RWPE1 (cell line): Measurements from ENCODE around the gene NCOA7.

Source experiments
- CTCF ChIA-PET: fragments of 350-600 bp; sonication (Branson Sonifier 250); formaldehyde crosslinking; extraction: SDS; loops from one replicate; lab custom pipeline; 2021; lab: Yijun Ruan, JAX
- POLR2A ChIA-PET: fragments of 400-600 bp; formaldehyde crosslinking; extraction: SDS; loops from one replicate; lab custom pipeline; 2020; ENCODE audit warnings: antibody characterized with exemption; ENCODE audit not compliant: low non-redundant PET; lab: Yijun Ruan, JAX
- DNase-seq: peaks from one replicate; pipeline ENCODE4 v3.0.0; 2012; ENCODE audit warnings: low spot score
- H3K27ac ChIP-seq: fragments of 450-650 bp; 2 replicates; pipeline ENCODE4 v1.5.1; 2017
- TF ChIP-seq, protein P1 (sequence below): fragments of 450-650 bp; conservative IDR thresholded peaks from 2 replicates; pipeline ENCODE4 v1.5.1; 2017; ENCODE audit warnings: low read depth, mild to moderate bottlenecking

Gene NCOA7

DNA sequence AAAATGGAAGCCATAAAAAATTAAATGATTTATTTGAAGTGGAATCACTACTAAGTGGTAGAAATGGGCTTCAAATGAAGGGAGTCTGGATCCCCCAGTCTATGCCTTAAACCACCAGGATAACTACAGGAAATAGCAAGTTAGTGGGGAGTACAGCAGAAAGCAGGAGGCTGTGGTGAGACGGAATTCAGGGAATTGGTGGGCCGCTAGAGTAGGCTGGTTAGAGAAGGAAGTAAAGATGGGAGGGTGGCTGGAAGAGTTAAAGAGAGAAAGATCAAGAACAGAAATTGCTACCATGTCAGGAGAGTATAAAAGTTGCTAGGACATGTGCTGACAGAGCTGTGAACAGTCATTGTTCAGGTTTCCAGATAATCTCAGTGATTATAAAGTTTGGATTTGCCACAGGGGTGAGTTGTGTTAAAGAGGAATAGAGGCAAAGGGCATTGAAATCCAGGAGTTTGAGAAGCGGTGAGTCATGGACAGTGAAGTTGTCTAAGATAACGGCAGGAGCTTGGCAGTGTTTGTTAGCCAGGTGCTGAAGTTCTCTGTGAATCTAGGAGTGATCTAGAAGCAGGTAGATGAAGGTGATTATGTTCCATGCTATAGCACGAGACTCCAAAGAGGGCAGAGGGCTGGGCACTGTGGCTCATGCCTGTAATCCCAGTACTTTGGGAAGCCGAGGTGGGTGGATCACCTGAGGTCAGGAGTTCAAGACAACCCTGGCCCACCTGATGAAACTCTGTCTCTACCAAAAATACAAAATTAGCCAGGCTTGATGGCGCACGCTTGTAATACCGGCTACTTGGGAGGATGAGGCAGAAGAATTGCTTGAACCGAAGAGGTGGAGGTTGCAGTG is 152.1 kb downstream of the NCOA7 start:
- TF ChIP-seq, protein P1, sequence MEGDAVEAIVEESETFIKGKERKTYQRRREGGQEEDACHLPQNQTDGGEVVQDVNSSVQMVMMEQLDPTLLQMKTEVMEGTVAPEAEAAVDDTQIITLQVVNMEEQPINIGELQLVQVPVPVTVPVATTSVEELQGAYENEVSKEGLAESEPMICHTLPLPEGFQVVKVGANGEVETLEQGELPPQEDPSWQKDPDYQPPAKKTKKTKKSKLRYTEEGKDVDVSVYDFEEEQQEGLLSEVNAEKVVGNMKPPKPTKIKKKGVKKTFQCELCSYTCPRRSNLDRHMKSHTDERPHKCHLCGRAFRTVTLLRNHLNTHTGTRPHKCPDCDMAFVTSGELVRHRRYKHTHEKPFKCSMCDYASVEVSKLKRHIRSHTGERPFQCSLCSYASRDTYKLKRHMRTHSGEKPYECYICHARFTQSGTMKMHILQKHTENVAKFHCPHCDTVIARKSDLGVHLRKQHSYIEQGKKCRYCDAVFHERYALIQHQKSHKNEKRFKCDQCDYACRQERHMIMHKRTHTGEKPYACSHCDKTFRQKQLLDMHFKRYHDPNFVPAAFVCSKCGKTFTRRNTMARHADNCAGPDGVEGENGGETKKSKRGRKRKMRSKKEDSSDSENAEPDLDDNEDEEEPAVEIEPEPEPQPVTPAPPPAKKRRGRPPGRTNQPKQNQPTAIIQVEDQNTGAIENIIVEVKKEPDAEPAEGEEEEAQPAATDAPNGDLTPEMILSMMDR = no peak
- ChIA-PET CTCF (interaction anchor here (0.5 to 0.7 kb wide), 2 partner anchors 13 to 834 kb away, joined by 3 to 4 read pairs; partner anchors contain the start of gene HINT3), POLR2A (interaction anchor here (0.5 to 0.7 kb wide), 2 partner anchors 13 to 19 kb away, joined by 3 read pairs; no protein-coding TSS in a partner anchor)
- DNase-seq = peak; percentile 54
- H3K27ac ChIP-seq = peak overlapping the region; percentile 83

DNA sequence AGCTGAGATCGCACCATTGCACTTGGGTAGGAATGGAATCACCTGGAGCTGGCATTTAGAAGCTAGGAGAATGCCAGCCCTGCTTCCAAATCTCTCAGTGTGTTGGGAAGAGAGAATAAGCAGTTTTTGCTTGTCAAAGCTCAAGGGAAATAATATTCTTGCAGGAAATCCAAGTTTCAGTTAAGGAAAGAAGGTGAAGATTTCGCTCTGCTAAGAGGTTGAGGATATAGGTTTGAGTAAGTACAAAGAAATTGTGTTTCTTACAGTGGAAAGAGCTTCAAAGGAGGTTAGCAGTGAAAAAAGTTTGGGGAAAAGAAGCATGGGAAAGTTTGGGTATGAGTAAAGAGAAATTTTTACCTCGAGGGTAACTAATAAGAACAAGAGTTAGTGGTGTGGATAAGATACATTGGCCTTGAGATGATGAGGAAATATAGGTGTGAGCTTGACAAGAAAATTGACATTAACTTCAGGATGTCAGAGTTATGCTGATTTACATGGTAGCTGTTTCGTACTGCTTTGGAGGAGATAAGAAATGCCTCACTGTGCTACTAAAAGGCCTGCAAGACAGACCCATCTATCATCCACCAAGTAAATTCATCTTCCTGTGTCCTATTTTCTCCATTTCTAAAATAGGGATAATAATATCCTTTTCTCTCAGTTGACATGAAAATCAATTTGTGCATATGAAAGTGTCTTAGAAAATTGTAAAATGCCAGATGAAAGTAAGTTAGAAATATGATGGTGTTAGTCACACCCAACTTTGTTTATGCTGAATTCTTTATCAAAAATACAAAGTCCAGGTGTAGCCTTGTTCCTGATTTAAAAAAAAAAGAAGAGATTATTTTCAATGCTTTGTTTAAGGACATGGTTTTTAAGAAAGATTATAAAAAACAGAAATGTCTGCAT is 153.0 kb downstream of the NCOA7 start:
- CTCF ChIA-PET = interaction anchor here (0.7 kb wide), 1 partner anchor 13 kb away, joined by 3 read pairs; the partner anchor contains the start of gene HINT3
- no peak for DNase-seq
- TF ChIP-seq, protein P1 = no peak
- POLR2A ChIA-PET = interaction anchor here (0.5 kb wide), 1 partner anchor 20 kb away, joined by 3 read pairs; no protein-coding TSS in a partner anchor
- H3K27ac ChIP-seq = peak overlapping the region; percentile 83

DNA sequence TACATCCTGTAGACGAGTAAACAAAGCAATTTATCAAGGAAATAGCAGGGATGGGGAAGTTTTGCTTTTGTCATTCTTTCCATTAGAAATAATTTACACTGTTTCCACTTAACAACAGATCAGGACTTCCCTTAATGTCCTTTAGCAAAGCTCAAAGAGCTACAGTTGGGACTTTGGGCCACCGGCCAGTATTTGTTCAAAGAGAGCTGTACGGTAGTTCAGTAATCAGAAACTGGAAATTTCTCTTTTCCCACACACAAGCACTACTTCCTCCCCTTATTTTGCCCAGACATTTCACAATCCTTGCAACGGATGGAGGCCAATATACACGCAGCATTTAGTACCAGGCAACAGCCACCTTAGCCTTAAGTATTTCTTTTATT is 153.7 kb downstream of the NCOA7 start:
- POLR2A ChIA-PET = no interaction called here
- no peak overlapping the region for H3K27ac ChIP-seq

DNA sequence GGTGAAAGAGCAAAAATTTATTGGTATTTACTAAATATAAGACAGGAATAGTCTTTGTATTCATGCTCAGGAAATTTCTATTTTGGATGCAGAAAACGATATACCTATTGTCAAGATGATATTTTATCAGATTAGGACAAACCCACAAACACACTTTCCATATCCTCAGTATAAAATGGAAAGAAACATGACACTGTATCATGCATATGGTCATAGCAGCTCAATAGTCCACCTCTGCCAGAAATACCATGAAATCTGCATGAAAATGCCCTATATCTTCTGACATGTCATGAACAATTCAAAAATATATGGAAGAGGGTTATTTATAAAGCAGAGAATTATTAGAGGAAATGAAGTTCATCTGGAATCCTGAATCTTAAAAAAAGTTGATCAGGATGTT is 154.1 kb downstream of the NCOA7 start:
- TF ChIP-seq, protein P1 = no peak
- POLR2A ChIA-PET = no interaction called here
- DNase-seq = no peak
- CTCF ChIA-PET = interaction anchor here (0.7 kb wide), 1 partner anchor 153 kb away, joined by 6 read pairs; no protein-coding TSS in a partner anchor
- H3K27ac ChIP-seq = no peak overlapping the region

More for the DNA sequence above, 153.7 kb downstream of the NCOA7 start:
- TF ChIP-seq, protein P1 = no peak
- no peak for DNase-seq
- CTCF ChIA-PET = no interaction called here

DNA sequence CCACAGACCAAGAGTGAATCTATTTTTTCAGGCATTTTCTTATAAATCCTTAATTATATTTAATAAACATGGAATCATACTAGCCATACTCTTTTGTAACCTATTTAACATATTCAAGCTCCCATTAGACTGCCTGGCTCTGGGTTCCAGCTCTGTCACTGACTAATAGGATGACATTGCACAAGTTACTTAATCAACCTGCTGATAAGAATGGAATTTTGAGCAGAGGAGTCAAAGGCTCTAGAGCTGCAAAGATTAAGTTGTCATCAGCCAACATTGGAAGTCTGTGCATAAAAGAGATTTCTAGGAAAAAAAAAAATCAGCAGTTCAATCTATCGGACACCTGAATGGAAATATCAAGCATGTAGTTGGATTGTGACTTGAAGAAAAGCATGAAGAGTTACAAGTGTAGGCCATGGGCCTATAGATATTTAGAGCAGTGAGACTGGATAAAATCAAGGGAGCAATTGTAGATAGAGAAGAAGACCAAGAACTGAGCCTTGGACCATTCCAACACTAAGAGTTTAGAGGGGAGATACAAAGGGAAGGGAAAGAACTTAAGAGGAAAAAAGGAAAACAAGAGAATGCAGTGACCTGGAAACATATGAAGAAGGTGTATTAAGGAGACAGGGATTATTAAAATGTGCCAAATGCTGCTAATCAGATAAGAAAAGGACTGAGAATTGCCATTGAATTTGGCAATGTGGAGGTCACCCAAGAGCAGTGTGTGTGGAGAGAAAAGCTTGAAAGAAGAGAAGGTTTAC is 154.8 kb downstream of the NCOA7 start:
- H3K27ac ChIP-seq = no peak overlapping the region
- TF ChIP-seq, protein P1 = no peak

More for the DNA sequence above, 154.8 kb downstream of the NCOA7 start:
- ChIA-PET POLR2A (no interaction called here), CTCF (interaction anchor here (0.6 to 1.7 kb wide), 3 partner anchors 7 to 154 kb away, joined by 3 to 6 read pairs (median 5); partner anchors contain the start of gene HINT3)
- DNase-seq = no peak
